ENCODE measurements around the gene PAX3.

- no peak for TF ChIP-seq CTCF (IDR thresholded peaks at IDR 0.05)
- no peak for TF ChIP-seq POLR2A (IDR thresholded peaks at IDR 0.05)
Observed at GRCh38 chr2:222296911-222297599, 1.7 kb downstream of the PAX3 start.

All from body of pancreas (tissue), 4 donors.